NCI-H128 (cell line): ENCODE data around the gene MCMBP.
"Not testable (repeated sequence)": the region's sequence is repeated elsewhere in the genome, so short reads cannot be mapped to it uniquely, and the experiment has no call there.

ENCODE experiments used
- DNase-seq: peaks from one replicate; lab custom pipeline; 2025; ENCODE audit not compliant: unreplicated experiment; lab: John Stamatoyannopoulos, UW

Gene MCMBP

DNA sequence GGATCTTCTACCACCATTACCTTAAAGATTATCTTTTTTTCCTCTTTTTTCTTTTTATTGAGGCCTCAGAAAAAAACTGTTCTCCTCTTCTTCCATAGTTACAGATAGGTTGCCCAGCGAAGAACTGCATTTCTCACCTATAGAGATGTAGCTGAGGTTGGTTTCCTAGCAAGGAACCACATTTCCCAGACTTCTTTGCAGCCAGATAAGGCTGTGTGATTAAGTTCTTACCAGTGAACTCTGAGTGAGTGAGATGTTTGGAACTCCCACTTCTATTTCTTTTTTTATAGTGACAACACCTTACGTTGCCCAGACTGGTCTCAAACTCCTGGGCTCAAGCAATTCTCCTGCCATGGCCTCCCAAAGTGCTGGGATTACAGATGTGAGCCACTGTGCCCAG lies 5.9 kb upstream of the MCMBP start:
- DNase-seq = no peak

DNA sequence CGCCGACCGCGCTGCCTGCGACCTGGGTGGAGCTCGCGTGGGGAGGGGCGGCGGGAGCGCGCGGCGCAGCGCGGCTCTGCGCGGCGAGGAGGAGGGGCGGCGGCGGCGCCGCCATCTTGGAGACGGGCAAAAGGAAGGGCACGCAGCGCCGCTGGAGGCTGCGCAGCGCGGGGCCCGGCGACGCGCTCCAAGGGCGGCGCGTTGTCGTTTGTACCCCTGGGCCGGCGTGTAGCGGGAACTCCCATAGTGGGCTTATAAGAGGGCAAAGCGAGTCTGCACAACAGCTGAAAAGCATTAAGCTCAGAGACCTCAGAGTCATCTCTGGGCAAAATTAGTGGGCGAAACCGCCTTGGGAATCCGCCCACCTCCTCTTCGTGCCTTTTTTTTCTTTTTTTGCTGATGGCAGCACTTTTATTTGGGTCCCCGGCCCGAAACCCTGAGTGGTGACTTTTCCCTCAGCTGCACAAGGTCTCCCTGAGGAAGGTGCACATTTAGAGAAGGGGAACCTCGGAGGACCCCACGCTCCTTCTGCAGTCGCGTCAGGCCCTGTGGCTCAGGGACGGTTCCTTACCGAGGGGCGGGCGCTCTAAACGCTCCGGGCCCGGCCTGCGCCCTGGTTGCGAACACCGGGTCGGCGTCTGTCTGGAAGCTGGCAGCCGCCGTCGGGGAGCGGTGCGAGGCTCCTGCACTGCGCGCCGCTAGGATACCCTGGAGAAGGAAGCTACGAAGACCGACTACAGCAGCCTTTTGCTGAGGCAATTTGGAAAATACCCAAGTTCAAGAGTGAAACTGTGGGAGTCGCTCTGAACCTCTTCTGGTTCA lies 428 bp upstream of the MCMBP start:
- DNase-seq = peak; percentile 51

DNA sequence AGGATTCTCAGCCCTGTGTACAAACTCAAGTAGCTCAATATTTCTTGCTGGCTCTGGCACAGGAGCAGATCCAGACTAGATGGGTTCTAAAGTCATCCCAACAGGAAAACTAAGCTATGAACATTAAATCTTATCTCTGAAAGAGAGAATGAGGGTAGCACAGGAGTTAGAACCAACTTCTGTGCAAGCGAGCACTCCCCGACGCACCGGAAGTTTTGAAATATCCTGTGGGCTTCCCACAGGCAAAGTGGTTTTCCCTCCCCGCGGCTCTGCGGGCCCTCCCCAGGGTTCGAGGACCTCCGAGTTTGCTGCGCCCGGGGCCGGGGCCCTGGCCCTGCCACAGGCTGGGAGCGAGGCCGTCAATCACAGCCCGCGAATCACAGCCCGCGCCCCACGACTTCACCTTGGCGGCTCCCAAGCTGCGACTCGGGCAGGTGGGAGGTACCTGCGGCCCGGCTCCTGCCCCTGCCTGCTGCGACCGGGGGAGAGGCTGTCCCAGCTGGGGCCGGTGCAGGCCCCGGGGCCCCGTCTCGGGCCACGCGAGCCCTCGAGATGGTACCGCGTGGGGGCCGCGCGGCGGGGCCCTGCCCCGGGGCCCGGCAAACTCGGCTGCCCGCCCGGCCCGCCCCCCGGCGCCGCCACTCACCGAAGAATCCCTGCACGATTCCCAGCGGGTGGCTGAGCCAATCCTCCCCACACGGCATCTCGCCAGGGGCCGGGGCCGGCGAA lies 598 bp downstream of the MCMBP start:
- DNase-seq = peak; percentile 39

DNA sequence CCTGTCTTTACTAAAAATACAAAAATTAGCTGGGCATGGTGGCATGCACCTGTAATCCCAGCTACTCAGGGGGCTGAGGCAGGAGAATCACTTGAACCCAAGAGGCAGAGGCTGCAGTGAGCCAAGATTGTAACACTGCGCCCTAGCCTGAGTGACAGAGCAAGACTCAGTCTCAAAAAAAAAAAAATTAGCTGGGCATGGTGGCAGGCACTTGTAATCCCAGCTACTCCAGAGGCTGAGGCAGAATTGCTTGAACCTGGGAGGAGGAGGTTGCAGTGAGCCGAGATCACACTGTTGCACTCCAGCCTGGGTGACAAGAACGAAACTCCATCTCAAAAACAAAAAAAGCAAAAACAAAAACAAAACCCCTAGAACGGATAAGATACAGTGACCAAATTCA lies 3.2 kb downstream of the MCMBP start:
- not testable (repeated sequence) for DNase-seq

DNA sequence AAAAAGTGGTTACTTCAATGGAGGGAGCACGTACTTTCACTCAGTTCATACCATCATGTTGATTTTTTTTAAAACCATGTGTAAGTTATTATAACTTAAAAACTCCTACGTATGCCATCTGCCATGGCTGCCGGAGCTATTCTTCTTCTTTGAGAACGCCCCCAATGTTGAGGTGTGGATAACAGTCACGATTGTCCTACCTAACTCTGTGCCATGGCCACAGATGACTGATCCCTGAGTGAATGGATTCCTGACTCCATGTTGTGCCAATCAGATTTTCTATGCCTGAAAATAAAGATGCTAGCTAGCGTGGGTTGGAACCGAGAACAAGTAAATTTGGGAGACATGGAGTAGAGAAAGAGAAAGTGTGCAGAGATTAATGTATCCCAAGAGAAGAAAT lies 5.3 kb downstream of the MCMBP start:
- DNase-seq = no peak

DNA sequence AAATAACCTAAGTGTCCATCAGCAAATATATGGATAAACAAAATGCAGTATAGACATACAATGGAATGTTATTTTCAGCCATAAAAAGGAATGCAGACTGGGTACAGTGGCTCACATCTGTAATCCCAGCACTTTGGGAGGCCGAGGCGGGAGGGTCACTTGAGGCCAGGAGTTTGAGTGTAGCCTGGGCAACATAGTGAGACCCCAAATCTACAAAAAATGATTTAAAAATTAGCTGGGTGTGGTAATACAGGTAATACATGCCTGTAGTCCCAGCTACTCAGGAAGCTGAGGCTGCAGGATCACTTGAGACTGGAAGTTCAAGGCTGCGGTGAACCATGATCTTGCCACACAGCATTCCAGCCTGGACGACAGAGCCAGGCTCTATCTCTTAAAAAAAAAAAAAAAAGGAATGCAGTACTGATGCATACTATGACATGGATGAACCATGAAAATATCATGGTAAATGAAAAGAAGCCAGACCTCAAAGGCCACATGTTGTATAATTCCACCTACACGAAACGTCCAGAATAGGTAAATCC lies 6.9 kb downstream of the MCMBP start:
- no peak for DNase-seq

DNA sequence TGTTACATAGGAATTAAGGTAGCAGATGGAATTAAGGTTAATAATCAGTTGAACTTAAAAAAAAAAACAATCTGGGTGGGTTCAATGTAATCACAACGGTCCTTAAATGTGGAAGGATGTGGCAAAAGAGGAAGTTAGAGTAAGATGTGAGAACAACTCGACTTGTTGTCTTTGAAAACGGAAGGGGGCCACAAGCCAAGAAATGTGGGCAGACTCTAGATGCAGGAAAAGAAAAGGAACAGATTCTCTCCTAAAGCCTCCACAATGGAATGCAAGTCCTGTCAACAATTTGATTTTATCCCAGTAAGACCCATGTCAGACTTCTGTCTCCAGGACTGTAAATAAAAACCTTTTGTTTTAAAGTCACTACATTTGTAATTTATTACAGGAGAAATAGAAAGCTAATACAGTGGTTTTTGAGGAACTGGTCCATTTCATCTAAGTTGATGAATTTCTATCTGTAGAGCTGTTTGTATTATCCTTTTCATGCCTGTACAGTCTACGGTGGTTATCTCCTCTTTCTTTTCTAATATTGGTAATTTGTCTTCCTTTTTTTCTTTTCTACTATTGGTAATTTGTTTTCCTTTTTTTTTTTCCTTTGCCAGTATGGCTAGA lies 8.6 kb downstream of the MCMBP start:
- DNase-seq = no peak

DNA sequence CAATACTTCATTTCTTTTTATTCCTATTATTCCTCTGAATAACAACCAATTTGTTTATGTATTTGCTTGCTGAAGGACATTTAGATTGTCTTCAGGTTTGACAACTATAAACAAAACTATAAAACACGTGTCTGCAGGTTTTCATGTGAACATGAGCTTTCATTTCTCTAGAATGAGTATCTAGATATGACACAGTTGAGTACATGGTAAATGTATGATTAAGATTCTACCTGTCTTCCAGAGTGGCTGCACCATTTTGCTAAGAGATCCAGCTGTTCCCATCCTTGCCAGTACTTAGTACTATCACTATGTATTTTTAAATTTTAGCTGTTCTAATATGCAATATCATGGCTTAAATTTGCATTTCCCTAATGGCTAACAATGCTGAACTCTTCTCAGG lies 10.1 kb downstream of the MCMBP start:
- DNase-seq = no peak

DNA sequence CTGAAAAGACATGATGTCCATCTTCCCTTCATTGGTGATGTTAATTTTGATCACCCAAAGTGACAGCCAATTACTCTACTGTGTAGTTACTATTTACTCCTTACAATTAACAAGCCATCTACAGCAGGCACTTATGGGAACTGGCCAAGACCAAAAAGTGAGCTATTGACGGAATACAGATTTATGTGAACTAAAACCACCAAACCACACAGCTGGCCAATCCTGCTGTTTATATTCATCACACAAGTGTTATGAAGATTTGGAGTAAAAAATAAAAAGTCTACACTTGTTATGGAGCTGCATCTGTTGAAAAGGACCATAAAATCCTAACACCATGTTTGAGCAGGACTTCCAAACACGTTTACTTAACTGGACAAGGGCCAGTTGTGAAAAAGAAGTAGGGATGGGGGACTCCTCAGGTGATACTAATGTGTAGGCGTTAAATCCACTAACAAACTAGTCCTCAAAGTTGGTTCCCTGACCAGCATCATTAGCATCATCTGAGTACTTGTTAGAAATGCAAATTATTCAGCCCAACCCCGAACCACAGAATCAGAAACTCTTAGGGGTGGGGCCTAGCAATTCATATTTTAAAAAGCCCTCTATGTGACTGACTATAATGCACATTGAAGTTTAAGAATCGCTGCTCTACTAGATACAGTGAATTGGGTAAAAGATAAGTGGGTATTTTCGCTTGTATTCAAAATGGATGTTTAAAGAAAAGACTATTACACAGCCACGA lies 11.6 kb downstream of the MCMBP start:
- DNase-seq = no peak

DNA sequence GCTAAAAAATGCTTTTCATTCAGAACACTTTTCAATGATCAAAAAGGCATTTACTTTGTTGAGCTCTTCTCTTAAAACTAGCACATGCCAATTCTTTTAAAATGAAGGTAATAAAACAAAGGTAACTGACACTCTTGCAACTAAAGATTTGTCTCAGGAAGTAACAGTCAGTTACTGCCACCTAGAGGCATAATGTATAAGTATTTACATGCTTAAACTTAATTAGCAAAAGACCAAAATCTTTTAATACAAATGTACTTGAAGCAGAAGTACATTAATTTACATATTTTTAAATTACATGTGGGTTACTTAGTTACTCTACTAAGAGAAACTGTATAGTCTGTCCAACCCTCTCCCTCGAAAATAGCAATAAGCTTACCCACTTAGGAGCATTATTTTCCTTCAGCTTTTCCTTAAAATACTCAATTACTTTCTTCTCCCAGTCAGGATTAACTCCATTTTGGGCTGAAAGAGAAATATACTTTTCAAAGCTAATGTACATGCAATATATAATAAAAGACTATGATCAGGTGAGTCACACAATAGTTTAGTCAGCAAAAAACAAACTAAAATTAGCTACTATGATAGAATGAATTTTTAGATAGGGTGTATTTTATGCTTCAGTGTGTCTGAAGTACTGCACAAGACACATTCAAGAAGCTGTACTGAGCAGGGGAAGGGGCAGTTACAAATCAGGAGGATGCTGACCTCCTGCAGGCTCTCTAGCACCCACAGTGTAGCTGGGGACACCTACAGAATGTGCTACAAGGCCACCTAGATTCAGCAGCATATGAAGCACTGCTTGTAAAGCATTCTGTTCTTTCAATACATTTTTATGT lies 13.0 kb downstream of the MCMBP start:
- DNase-seq = no peak

DNA sequence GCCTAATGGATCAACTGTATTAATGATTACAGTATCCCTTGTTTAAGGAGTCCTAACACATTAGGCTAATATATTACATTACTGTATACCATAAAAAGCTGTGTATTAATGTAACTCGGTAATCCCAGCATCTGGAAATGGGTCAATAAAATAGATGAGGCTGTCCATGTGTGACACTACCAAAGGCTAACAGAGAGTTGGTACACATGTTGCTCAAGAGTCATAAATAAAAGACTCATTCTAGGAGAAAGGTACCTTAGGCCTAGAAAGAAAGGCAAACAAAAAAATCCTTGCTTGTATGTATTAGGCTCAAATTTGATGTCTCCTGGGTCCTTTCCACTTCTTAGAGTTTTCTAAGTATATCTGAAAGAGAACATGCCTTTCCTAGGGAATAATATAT lies 14.6 kb downstream of the MCMBP start:
- no peak for DNase-seq

DNA sequence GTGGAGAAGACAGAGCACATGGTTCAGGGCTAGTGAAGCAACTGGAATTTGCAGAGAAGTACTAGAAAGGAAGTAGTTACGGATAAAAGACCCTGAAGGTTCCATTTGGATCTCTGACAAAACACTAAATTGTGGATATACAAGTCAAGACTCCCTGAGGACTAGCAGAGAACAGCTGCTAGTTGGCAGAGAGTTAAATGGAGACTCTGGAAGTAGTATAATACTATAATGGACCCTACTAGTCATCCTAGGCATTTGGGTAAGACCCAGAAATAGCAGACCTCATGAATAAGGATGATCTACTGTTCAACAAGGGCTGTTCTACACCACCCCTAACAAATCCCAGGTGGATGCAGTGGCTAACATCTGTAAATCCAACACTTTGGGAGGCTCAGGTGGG lies 19.1 kb downstream of the MCMBP start:
- DNase-seq = no peak

DNA sequence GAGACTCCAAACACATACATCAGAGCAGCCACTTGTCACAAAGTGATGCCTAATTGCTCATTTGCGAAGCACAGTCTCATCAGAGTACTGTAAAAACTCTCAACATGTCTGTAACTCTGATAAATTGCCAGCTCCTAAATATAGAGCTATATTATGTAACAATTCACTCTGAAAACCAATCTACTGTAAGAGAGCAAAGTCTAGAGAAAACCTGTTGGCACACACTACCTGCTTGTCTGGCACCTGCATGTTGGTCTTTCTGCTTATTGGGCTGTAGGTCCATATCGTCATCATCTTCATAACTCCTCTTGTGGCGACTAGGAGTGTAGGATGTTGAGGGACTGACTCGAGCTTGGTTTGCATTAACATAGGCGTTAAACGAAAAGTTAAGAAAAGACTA lies 19.8 kb downstream of the MCMBP start:
- no peak for DNase-seq

DNA sequence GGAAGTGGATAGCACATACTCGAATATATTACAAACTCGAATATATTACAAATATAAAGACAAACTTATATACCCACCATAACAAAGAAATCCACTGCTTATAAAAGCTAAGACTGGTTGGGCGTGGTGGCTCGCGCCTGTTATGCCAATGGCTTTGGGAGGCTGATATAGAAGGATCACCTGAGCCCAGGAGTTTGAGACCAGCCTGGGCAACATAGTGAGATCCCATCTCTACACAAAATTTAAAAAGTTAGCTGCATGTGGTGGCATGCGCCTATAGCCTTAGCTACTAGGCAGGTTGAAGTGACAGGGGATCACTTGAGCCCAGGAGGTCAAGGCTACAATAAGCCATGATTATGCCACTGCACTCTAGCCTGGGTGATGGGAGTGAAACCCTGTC lies 20.4 kb downstream of the MCMBP start:
- DNase-seq = no peak

DNA sequence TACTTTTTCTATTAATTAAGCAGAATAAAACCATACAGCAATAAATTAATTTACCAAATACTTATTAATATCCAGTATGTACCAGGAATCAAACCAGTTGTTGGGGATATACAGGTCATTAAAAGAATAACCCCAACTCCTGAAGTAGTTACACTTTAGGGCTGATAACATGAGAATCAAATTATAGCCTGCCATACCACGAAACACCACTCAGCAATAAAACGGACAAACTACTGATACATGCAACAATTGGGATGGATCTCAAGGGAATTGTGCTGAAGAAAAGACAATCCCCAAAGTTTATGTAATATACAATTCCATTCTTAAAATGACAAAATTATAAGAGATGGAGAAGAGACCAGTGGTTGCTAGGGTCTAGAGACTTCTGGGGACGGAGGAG lies 22.7 kb downstream of the MCMBP start:
- DNase-seq = no peak

DNA sequence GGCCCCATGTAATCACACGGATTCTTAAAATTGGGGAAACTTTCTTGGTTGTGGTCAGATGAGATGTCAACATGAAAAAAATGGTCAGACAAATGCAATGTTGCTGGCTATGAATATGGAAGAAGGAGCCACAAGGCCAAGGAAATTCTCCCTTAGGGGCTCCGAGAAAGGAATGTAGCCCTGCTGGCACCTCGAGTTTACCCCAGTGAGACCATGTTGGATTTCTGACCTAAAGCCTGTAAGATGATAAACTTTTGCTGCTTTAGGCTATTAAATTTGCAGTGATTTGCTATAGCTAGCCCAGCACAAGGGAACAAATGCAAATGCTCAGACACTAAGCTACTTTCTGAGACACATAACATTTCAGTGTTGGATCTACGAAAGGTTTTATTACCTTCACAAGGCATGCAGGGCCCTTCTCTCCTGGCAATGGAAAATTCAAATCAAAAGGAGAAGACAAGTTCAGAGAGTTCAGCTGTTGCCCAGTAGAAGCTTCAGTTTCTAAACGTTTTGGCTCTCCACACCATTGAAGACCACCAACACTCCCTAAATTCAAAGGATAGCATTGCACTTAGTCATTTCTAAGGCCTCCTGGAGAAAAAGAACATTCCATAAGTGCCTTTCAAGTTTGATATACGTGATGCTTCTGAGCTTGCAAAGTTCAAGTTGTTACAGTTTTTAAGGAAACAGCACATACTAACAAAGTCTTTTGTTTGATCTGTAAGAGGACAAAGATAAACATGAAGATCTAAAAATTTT lies 23.4 kb downstream of the MCMBP start:
- DNase-seq = no peak

DNA sequence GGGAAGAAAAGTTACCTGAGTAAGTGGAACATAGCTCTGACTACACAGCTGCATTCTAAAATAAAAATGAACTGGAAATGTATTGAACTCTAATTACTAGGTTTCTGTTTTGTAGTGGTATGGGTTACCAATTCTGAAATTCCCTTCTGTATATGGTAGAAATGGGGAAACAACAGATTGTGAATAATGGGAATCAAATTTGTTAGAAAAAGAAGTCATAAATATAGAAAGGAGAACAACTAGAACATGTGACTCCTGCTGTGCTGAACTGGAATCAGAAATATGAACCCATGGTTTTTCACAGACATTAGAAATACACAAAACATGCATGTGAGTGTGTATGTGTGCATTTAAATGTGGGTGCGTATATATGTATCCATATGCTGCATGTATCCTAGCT lies 27.0 kb downstream of the MCMBP start:
- DNase-seq = no peak

DNA sequence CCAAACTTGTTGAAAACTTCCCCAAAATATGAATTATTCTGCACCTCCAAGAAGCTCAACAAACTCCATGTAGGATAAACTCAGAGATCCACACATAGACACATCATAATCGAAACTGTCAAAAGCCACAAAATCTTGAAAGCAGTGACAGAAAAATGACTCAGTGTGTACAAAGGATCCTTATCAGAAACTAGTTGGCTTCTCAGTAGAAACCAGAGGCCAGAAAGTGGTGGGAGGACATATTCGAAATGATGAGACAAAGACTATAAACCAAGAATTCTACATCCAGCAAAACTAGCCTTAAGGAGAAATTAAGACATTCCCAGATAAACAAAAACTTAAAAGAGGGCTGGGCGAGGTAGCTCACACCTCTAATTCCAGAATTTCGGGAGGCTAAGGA lies 38.5 kb downstream of the MCMBP start:
- DNase-seq = no peak

DNA sequence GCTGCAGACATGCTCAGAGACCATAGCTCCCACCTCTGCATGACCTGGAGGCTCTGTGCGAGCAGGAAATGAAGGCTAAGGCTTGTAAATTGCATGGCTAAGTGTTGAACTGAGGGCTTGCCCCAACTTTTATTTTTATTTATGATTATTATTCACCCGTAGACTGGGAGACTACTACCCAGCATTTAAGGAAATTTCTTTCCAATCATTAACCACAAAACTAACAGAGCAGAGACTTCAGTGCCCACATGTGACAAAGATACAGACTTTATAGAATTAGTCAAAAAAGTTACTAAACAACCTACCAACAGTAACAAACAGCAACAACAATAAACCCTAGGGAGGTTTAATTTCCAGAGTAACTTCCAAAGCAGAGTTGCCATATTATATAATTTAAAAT lies 39.7 kb downstream of the MCMBP start:
- no peak for DNase-seq

DNA sequence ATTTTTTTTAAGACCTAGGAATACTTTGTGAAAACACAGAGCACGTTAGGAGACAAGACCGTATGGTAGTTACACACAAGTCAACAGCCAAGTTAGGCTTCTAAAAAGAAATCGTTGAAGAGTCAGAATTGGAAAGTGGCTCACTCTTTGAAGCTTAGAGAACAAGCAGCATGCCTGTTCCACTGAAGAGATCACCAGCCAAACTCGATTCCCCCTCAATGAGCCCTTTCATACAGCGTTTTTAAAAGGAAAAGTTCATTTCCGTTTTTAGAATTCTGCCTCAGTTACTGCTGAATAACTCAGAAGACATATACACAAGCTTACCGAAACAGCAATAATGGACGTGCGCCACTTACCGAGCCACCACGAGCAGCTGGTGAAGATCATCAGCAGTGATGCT lies 41.0 kb downstream of the MCMBP start:
- no peak for DNase-seq
